HepG2 (cell line): ENCODE data around the gene TENM3.

Source experiments
- CTCF ChIP-seq: sonication (generic); formaldehyde crosslinking; IDR thresholded peaks from 2 replicates; pipeline ENCODE4 v1.5.0; 2020; ENCODE audit warnings: mild to moderate bottlenecking, missing genetic modification reagents, moderate library complexity
- MAZ ChIP-seq, 2 experiments: sonication (generic) in 1 of 2; formaldehyde crosslinking in 1 of 2; IDR thresholded peaks; 2 replicates each; pipeline versions ENCODE4 v1.5.0 to v1.6.1; 2012 to 2020; ENCODE audit warnings: low read depth in 2 of 2, mild to moderate bottlenecking in 2 of 2, borderline replicate concordance in 1 of 2, improper control_type of control experiment in 1 of 2, low read length in 1 of 2, missing genetic modification reagents in 1 of 2, moderate library complexity in 1 of 2
- ZNF225 ChIP-seq: sonication (generic); formaldehyde crosslinking; IDR thresholded peaks from 2 replicates; pipeline ENCODE4 v1.4.0; 2020; ENCODE audit warnings: mild to moderate bottlenecking, missing genetic modification reagents

GRCh38 chr4:182724414-182724813 is 481.2 kb downstream of the TENM3 start:
- no peak for TF ChIP-seq ZNF225 (CRISPR knock-in tag)
- TF ChIP-seq MAZ (IDR thresholded peaks at IDR 0.05; ENCODE audit: borderline replicate concordance, low read depth, low read length), result no peak
- no peak for TF ChIP-seq MAZ (CRISPR knock-in tag; IDR thresholded peaks at IDR 0.05; ENCODE audit: low read depth)
- TF ChIP-seq CTCF, result no peak
